Panc1 (cell line): Measurements from ENCODE around the gene USP48. TPM values are rescaled to one million over a fixed set of nuclear protein-coding genes. Genes with fewer than 3 reads are reported as not detected.

Experiments
- ATAC-seq: fragments of 200-7000 bp; cut with Tn5 transposase; 2 replicates; pipeline ENCODE4 v1.9.1; 2020; ENCODE audit warnings: mild to moderate bottlenecking, moderate library complexity
- BruUV-seq: library from RNA; stranded (reverse); fragments of 400-500 nt; replicated peaks from 2 replicates; lab custom pipeline; 2021; lab: Mats Ljungman, UMichigan
- CTCF ChIA-PET: fragments of 300-600 bp; sonication (Branson Sonifier 250); formaldehyde crosslinking; loops from one replicate; lab custom pipeline; 2022; ENCODE audit warnings: antibody characterized with exemption; lab: Charles Lee
- POLR2A ChIA-PET: fragments of 300-600 bp; sonication (Branson Sonifier 250); formaldehyde crosslinking; loops from one replicate; lab custom pipeline; 2022; ENCODE audit warnings: antibody characterized with exemption; lab: Charles Lee
- DNase-seq: peaks from one replicate; pipeline ENCODE4 v3.0.0-alpha.2; 2010; ENCODE audit warnings: low read depth, low spot score
- H3K27ac ChIP-seq: 2 replicates; pipeline ENCODE4 v1.5.1; 2011; ENCODE audit warnings: mild to moderate bottlenecking, low read length, inconsistent platforms
- H3K27me3 ChIP-seq: fragments of 200-500 bp; sonication (Bioruptor generic); 2 replicates; pipeline ENCODE4 v1.6.0; 2014; ENCODE audit warnings: low read length, inconsistent platforms; ENCODE audit not compliant: control insufficient read depth, insufficient read depth
- H3K36me3 ChIP-seq: fragments of 200-500 bp; sonication (Bioruptor generic); 2 replicates; pipeline ENCODE4 v1.5.1; 2014; ENCODE audit warnings: inconsistent platforms, mild to moderate bottlenecking, low read length, moderate library complexity; ENCODE audit not compliant: control insufficient read depth, insufficient read depth
- H3K4me1 ChIP-seq: 2 replicates; pipeline ENCODE4 v1.5.1; 2011; ENCODE audit warnings: inconsistent platforms, mild to moderate bottlenecking, low read length, moderate library complexity; ENCODE audit not compliant: control insufficient read depth, insufficient read depth
- H3K4me3 ChIP-seq, 2 experiments: 2 replicates each; pipeline ENCODE4 v1.5.1; 2011 to 2012; ENCODE audit warnings: low read depth in 2 of 2, low read length in 2 of 2, mild to moderate bottlenecking in 2 of 2, inconsistent platforms in 1 of 2, moderate library complexity in 1 of 2
- H3K9me3 ChIP-seq: fragments of 200-500 bp; sonication (Bioruptor generic); 2 replicates; pipeline ENCODE4 v1.5.1; 2014; ENCODE audit warnings: low read depth, mild to moderate bottlenecking, inconsistent platforms, low read length, moderate library complexity; ENCODE audit not compliant: control insufficient read depth, insufficient read depth
- POLR2AphosphoS5 ChIP-seq: IDR thresholded peaks from 2 replicates; pipeline ENCODE4 v1.6.1; 2012; ENCODE audit warnings: mild to moderate bottlenecking, low read depth, low read length, moderate library complexity
- SIN3A ChIP-seq: IDR thresholded peaks from 2 replicates; pipeline ENCODE4 v1.6.1; 2012; ENCODE audit warnings: low read depth, mild to moderate bottlenecking, low read length, moderate library complexity, borderline replicate concordance; ENCODE audit not compliant: insufficient read depth
- TCF7L2 ChIP-seq: IDR thresholded peaks from 2 replicates; pipeline ENCODE4 v1.6.1; 2011; ENCODE audit warnings: mild to moderate bottlenecking, low read depth, low read length, inconsistent platforms
- in situ Hi-C: cut with HindIII; loops from 2 replicates; pipeline ENCODE4 v1.10.0; 2016; ENCODE audit warnings: low sequenced_read_pairs, low pct_unique_long_range_greater_than_20kb
- intact Hi-C: fragments of 100-400 bp; cut with micrococcal nuclease; formaldehyde crosslinking; loops from one replicate; pipeline ENCODE4 v1.10.0; 2022; ENCODE audit not compliant: unreplicated experiment
- total RNA-seq: library from RNA; stranded (reverse); gene quantifications from one replicate; pipeline ENCODE4 v1.2.1, GENCODE V29; 2021; ENCODE audit not compliant: unreplicated experiment
- TF ChIP-seq, protein P1 (sequence below), 2 experiments: IDR thresholded peaks; 2 replicates each; pipeline ENCODE4 v1.6.1; 2011 to 2012; ENCODE audit warnings: low read depth in 2 of 2, control low read depth in 1 of 2, low read length in 1 of 2, mild to moderate bottlenecking in 1 of 2, moderate library complexity in 1 of 2; ENCODE audit not compliant: insufficient read depth in 1 of 2
- TF ChIP-seq, protein P2 (sequence below): fragments of 450-650 bp; IDR thresholded peaks from 2 replicates; pipeline ENCODE4 v1.5.1; 2017; ENCODE audit warnings: mild to moderate bottlenecking

The USP48 gene
- total RNA-seq, 1 experiment from 2014 or later: 71.6 TPM

DNA sequence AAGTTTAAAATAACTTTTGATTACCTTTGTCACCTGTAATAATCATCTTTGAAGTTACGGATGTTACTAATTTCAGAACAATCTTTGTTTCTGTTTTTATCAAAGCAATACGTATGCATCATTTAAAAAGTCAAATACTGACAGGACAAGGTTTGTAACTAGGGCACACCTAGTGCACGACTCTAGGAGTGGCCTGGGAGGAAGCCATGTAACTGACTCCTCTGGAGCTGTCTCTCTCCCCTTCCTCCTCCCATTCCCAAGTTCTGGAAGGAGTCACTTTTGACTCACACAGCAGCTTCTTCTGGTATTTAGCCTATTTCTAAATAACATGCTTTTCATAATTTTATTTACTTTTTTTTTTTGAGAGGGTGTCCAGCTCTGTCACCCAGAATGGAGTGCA lies 102.0 kb downstream of the USP48 start:
- ATAC-seq (no peak), DNase-seq (no peak)
- Histone ChIP-seq H3K27me3 (no peaks in the 10 kb centered on the region), H3K4me3 (no peak overlapping the region), H3K27ac (no peak overlapping the region), H3K9me3 (no peaks in the 10 kb centered on the region), H3K4me1 (no peaks in the 10 kb centered on the region), H3K36me3 (no peaks in the 10 kb centered on the region)
- POLR2A ChIA-PET: no interaction called here
- CTCF ChIA-PET: no interaction called here
- TF ChIP-seq POLR2AphosphoS5 (no peak), SIN3A (no peak), TCF7L2 (no peak)
- TF ChIP-seq, protein P1, sequence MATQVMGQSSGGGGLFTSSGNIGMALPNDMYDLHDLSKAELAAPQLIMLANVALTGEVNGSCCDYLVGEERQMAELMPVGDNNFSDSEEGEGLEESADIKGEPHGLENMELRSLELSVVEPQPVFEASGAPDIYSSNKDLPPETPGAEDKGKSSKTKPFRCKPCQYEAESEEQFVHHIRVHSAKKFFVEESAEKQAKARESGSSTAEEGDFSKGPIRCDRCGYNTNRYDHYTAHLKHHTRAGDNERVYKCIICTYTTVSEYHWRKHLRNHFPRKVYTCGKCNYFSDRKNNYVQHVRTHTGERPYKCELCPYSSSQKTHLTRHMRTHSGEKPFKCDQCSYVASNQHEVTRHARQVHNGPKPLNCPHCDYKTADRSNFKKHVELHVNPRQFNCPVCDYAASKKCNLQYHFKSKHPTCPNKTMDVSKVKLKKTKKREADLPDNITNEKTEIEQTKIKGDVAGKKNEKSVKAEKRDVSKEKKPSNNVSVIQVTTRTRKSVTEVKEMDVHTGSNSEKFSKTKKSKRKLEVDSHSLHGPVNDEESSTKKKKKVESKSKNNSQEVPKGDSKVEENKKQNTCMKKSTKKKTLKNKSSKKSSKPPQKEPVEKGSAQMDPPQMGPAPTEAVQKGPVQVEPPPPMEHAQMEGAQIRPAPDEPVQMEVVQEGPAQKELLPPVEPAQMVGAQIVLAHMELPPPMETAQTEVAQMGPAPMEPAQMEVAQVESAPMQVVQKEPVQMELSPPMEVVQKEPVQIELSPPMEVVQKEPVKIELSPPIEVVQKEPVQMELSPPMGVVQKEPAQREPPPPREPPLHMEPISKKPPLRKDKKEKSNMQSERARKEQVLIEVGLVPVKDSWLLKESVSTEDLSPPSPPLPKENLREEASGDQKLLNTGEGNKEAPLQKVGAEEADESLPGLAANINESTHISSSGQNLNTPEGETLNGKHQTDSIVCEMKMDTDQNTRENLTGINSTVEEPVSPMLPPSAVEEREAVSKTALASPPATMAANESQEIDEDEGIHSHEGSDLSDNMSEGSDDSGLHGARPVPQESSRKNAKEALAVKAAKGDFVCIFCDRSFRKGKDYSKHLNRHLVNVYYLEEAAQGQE (IDR thresholded peaks at IDR 0.05; ENCODE audit: insufficient read depth in 1 of 2, low read depth in 2 of 2, low read length in 1 of 2): no peak
- TF ChIP-seq, protein P2, sequence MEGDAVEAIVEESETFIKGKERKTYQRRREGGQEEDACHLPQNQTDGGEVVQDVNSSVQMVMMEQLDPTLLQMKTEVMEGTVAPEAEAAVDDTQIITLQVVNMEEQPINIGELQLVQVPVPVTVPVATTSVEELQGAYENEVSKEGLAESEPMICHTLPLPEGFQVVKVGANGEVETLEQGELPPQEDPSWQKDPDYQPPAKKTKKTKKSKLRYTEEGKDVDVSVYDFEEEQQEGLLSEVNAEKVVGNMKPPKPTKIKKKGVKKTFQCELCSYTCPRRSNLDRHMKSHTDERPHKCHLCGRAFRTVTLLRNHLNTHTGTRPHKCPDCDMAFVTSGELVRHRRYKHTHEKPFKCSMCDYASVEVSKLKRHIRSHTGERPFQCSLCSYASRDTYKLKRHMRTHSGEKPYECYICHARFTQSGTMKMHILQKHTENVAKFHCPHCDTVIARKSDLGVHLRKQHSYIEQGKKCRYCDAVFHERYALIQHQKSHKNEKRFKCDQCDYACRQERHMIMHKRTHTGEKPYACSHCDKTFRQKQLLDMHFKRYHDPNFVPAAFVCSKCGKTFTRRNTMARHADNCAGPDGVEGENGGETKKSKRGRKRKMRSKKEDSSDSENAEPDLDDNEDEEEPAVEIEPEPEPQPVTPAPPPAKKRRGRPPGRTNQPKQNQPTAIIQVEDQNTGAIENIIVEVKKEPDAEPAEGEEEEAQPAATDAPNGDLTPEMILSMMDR: no peak
- in situ Hi-C loops (no loop called here), intact Hi-C loops (no loop called here)
- BruUV-seq: no TSS peak

DNA sequence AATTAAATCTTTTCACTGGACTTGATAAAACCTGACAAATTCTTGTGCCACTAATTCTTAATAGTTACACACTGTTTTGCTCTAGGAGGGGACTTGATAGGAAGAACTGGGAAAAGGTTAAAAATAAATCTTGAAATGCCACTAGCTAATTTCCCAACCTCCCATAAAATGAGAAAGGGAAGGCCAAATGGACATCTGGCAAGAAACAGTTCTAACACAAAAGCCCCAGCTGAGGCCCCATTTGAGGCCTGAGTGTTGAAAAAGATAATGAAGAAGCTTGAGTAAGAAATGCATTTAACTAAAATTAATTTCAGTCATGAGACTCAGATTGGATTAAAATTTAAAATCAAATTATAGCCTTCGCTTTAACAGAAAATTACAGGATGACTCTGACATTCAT lies 102.6 kb downstream of the USP48 start:
- H3K27ac ChIP-seq: no peak overlapping the region
- intact Hi-C loops (no loop called here), in situ Hi-C loops (no loop called here)
- BruUV-seq: no TSS peak
- H3K4me1 ChIP-seq: no peaks in the 10 kb centered on the region
- H3K27me3 ChIP-seq: no peaks in the 10 kb centered on the region
- ChIA-PET CTCF (no interaction called here), POLR2A (no interaction called here)
- no peak for TF ChIP-seq TCF7L2
- TF ChIP-seq, protein P2: no peak
- TF ChIP-seq SIN3A: no peak
- TF ChIP-seq, protein P1 (IDR thresholded peaks at IDR 0.05; ENCODE audit: insufficient read depth in 1 of 2, low read depth in 2 of 2, low read length in 1 of 2): no peak
- TF ChIP-seq POLR2AphosphoS5: no peak
- no peaks in the 10 kb centered on the region for H3K36me3 ChIP-seq
- ATAC-seq (no peak), DNase-seq (no peak)
- H3K4me3 ChIP-seq: no peak overlapping the region
- no peaks in the 10 kb centered on the region for H3K9me3 ChIP-seq
